Mucosa of rectum (tissue), 2 donors: ENCODE results near the gene DVL1.

Source experiments
- H3K27ac ChIP-seq, 2 donors: one replicate each; pipeline ENCODE4 v1.7.0; 2013; ENCODE audit warnings: inconsistent platforms in 2 of 2, low read depth in 2 of 2, low read length in 2 of 2
- H3K27me3 ChIP-seq, 2 donors: one replicate each; pipeline ENCODE4 v1.7.0; 2013; ENCODE audit warnings: low read length in 2 of 2; ENCODE audit not compliant: control insufficient read depth in 2 of 2, insufficient read depth in 2 of 2
- H3K36me3 ChIP-seq, 2 donors: one replicate each; pipeline ENCODE4 v1.7.0; 2013; ENCODE audit warnings: low read length in 2 of 2; ENCODE audit not compliant: control insufficient read depth in 2 of 2, insufficient read depth in 2 of 2
- H3K4me1 ChIP-seq, 2 donors: one replicate each; pipeline ENCODE4 v1.7.0; 2013; ENCODE audit warnings: low read length in 2 of 2, mild to moderate bottlenecking in 1 of 2; ENCODE audit not compliant: control insufficient read depth in 2 of 2, insufficient read depth in 2 of 2
- H3K4me3 ChIP-seq, 2 donors: one replicate each; pipeline ENCODE4 v1.7.0; 2013; ENCODE audit warnings: low read length in 2 of 2
- H3K9ac ChIP-seq, 2 donors: one replicate each; pipeline ENCODE4 v1.7.0; 2013; ENCODE audit warnings: low read length in 2 of 2, low read depth in 1 of 2, mild to moderate bottlenecking in 1 of 2
- H3K9me3 ChIP-seq, 2 donors: one replicate each; pipeline ENCODE4 v1.7.0; 2013; ENCODE audit warnings: low read length in 2 of 2; ENCODE audit not compliant: control insufficient read depth in 2 of 2
- donor health status: healthy.
- donor health status: Normal muscosa, but diverticular disease.

The DVL1 gene

DNA sequence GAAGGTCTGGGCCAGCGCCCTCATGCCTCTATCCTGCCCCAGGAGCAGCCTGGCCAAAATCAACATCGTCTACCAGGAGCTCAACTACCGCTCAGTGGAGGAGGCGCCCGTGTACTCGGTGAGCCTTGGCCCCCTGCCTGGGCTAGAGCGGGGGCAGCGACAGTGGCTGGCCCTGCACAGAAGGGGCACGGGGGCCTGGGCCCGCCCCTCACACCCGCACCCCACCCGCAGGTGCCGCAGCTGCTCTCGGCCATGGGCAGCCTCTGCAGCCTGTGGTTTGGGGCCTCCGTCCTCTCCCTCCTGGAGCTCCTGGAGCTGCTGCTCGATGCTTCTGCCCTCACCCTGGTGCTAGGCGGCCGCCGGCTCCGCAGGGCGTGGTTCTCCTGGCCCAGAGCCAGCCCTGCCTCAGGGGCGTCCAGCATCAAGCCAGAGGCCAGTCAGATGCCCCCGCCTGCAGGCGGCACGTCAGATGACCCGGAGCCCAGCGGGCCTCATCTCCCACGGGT, 58.1 kb downstream of the DVL1 start:
- Histone ChIP-seq H3K4me3 (no peak overlapping the region), H3K27me3 (peaks cover 4 to 21% of the 10 kb centered on the region in 2 donors), H3K9me3 (no peaks in the 10 kb centered on the region), H3K27ac (no peak overlapping the region), H3K4me1 (peaks cover 8 to 13% of the 10 kb centered on the region in 2 donors), H3K9ac (no peak overlapping the region), H3K36me3 (peaks cover 0 to 2% of the 10 kb centered on the region in 2 donors)

DNA sequence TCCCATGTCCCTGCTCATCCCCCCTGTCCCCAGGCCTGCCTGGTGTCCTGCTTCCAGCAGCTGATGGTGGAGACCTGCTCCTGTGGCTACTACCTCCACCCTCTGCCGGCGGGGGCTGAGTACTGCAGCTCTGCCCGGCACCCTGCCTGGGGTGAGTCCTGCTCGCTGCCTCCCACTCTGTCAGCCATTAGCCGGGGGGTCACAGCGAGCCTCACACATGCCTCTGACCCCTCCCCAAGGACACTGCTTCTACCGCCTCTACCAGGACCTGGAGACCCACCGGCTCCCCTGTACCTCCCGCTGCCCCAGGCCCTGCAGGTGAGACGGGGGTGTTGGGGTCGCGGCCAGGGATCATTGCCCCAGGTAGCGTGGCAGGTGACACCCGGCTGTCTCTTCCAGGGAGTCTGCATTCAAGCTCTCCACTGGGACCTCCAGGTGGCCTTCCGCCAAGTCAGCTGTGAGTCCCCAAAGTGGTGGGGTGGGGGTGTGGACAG, 58.9 kb downstream of the DVL1 start:
- no peak overlapping the region for H3K9ac ChIP-seq
- H3K9me3 ChIP-seq = no peaks in the 10 kb centered on the region
- no peak overlapping the region for H3K4me3 ChIP-seq
- H3K4me1 ChIP-seq = peaks cover 11 to 19% of the 10 kb centered on the region in 2 donors
- H3K27me3 ChIP-seq = peaks cover 4 to 28% of the 10 kb centered on the region in 2 donors
- no peaks in the 10 kb centered on the region for H3K36me3 ChIP-seq
- H3K27ac ChIP-seq = no peak overlapping the region

DNA sequence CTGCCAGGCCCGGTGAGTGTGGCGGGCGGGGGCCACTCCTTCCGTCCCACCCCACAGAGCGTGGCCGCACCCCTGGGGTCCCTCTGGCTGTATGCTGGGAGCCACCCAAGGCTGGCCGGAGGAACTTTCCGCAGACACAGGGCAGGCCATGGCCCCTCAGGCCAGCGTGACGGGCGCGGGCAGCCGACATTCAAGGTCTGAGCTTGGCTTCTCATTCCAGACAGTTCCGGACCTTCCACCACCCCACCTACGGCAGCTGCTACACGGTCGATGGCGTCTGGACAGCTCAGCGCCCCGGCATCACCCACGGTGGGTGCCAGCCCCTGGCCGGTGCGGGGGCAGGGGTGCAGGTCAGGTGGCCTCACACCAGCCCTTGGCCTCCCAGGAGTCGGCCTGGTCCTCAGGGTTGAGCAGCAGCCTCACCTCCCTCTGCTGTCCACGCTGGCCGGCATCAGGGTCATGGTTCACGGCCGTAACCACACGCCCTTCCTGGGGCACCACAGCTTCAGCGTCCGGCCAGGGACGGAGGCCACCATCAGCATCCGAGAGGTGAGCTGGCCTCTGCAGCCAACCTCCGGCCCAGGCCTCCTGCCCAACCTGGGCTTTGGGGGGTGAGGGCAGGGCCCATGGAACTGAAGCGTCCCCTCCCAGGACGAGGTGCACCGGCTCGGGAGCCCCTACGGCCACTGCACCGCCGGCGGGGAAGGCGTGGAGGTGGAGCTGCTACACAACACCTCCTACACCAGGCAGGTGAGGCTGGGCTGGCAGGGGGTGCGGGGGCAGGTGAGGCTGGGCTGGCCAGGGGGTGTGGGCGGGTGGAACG, 61.7 kb downstream of the DVL1 start:
- Histone ChIP-seq H3K4me1 (peaks cover 14 to 20% of the 10 kb centered on the region in 2 donors), H3K9me3 (no peaks in the 10 kb centered on the region)

DNA sequence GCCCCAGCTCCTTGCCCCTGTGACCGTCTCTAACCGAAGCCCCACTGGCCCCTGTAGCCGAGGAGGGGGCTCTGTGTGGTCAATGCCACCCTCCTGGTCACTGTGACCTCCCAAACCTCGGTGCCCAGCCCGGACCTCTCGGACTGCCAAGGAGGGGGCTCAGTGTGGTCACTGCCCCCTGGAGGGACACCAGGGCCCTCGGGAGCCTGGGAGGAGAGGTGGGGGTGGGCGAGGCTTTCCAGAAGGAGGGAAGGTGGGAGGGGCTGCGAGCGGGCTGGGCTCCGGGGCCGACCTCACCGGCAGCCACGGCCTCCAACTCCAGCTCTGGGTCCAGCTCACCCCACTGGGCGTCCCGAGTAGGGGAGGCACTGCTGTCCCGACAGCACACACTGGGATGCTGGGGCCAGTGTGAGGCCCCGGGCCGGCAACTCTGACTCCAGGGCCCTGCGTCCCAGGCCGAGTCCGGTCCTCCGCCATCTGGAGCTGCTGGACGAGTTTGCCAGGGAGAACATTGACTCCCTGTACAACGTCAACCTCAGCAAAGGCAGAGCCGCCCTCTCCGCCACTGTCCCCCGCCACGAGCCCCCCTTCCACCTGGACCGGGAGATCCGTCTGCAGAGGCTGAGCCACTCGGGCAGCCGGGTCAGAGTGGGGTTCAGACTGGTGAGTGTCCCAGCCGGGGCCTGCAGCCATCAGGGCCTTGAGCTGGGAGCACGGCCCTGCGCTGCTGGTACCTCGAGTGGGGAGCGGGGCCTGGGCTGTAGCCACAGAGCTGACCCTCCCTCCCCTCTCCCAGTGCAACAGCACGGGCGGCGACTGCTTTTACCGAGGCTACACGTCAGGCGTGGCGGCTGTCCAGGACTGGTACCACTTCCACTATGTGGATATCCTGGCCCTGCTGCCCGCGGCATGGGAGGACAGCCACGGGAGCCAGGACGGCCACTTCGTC, 62.6 kb downstream of the DVL1 start:
- H3K4me3 ChIP-seq = no peak overlapping the region
- no peaks in the 10 kb centered on the region for H3K9me3 ChIP-seq
- no peaks in the 10 kb centered on the region for H3K36me3 ChIP-seq
- H3K4me1 ChIP-seq = peaks cover 16 to 27% of the 10 kb centered on the region in 2 donors
- no peak overlapping the region for H3K9ac ChIP-seq
- H3K27ac ChIP-seq = no peak overlapping the region
- peaks cover 4 to 28% of the 10 kb centered on the region in 2 donors for H3K27me3 ChIP-seq

More for the DNA sequence above, 61.7 kb downstream of the DVL1 start:
- H3K9ac ChIP-seq = no peak overlapping the region
- no peaks in the 10 kb centered on the region for H3K36me3 ChIP-seq
- no peak overlapping the region for H3K27ac ChIP-seq
- H3K4me3 ChIP-seq = no peak overlapping the region
- peaks cover 4 to 28% of the 10 kb centered on the region in 2 donors for H3K27me3 ChIP-seq

DNA sequence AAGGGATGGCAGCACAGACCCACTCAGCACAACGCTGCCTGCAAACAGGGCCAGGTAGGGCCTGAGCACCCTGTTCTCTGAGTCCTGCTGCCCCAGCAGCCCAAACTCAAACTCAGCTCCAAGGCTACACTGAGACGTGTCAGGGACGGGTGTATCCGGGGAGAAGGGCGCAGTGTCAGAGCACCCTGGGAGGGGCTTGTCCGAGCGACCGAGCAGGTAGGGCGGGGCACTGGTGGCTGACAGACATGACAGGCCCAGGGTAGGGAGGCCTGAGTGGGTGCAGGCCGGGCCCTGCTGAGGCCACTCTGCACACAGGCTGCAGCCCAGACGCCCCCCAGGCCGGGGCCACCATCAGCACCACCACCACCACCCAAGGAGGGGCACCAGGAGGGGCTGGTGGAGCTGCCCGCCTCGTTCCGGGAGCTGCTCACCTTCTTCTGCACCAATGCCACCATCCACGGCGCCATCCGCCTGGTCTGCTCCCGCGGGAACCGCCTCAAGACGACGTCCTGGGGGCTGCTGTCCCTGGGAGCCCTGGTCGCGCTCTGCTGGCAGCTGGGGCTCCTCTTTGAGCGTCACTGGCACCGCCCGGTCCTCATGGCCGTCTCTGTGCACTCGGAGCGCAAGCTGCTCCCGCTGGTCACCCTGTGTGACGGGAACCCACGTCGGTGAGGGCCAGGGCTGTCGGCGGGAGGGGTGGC, 63.5 kb downstream of the DVL1 start:
- Histone ChIP-seq H3K27me3 (peaks cover 4 to 28% of the 10 kb centered on the region in 2 donors), H3K27ac (no peak overlapping the region), H3K9ac (no peak overlapping the region), H3K4me1 (peaks cover 16 to 25% of the 10 kb centered on the region in 2 donors), H3K36me3 (no peaks in the 10 kb centered on the region), H3K4me3 (no peak overlapping the region), H3K9me3 (no peaks in the 10 kb centered on the region)
